Fibroblast of lung (primary cell): ENCODE measurements around the gene KIF19. TPM values are rescaled to one million over a fixed set of nuclear protein-coding genes. Genes with fewer than 3 reads are reported as not detected.

Experiments
- DNase-seq, 2 donors: peaks; one replicate each; pipeline versions ENCODE4 v3.0.0 to v3.0.0-alpha.2; 2010; ENCODE audit warnings: low read depth in 2 of 2
- H2AFZ ChIP-seq: 2 replicates; pipeline ENCODE4 v1.5.1; 2012; ENCODE audit warnings: low read length, control low read depth, inconsistent platforms
- H3K27ac ChIP-seq: 2 replicates; pipeline ENCODE4 v1.5.1; 2011; ENCODE audit warnings: low read length, control low read depth; ENCODE audit not compliant: insufficient read depth
- H3K27me3 ChIP-seq: 2 replicates; pipeline ENCODE4 v1.5.1; 2011; ENCODE audit warnings: mild to moderate bottlenecking, low read length; ENCODE audit not compliant: control insufficient read depth, insufficient read depth
- H3K36me3 ChIP-seq: 2 replicates; pipeline ENCODE4 v1.5.1; 2011; ENCODE audit warnings: low read length; ENCODE audit not compliant: control insufficient read depth, insufficient read depth
- H3K4me1 ChIP-seq: 2 replicates; pipeline ENCODE4 v1.5.1; 2011; ENCODE audit warnings: low read length; ENCODE audit not compliant: control insufficient read depth, insufficient read depth; ENCODE audit errors: extremely low read depth
- H3K4me2 ChIP-seq: 2 replicates; pipeline ENCODE4 v1.5.1; 2011; ENCODE audit warnings: low read length, control low read depth; ENCODE audit not compliant: insufficient read depth; ENCODE audit errors: extremely low read depth
- H3K4me3 ChIP-seq, 4 experiments: fragments of 200-600 bp in 1 of 4; sonication (generic) in 1 of 4; replicated peaks in 1 of 4; 2 replicates each; pipeline ENCODE4 v1.5.1; 2011 to 2016; ENCODE audit warnings: low read length in 4 of 4, low read depth in 3 of 4, mild to moderate bottlenecking in 3 of 4, control low read depth in 2 of 4, inconsistent platforms in 1 of 4, mixed read lengths in 1 of 4; ENCODE audit not compliant: insufficient read depth in 1 of 4; ENCODE audit errors: control extremely low read depth in 1 of 4
- H3K79me2 ChIP-seq: 2 replicates; pipeline ENCODE4 v1.5.1; 2012; ENCODE audit warnings: mild to moderate bottlenecking, low read length, inconsistent platforms; ENCODE audit not compliant: control insufficient read depth, insufficient read depth
- H3K9ac ChIP-seq: 2 replicates; pipeline ENCODE4 v1.5.1; 2011; ENCODE audit warnings: mild to moderate bottlenecking, low read length, control low read depth; ENCODE audit not compliant: insufficient read depth
- H3K9me3 ChIP-seq: 2 replicates; pipeline ENCODE4 v1.5.1; 2012; ENCODE audit warnings: low read depth, low read length; ENCODE audit not compliant: control insufficient read depth, insufficient read depth
- H4K20me1 ChIP-seq: 2 replicates; pipeline ENCODE4 v1.5.1; 2011; ENCODE audit warnings: low read length; ENCODE audit not compliant: control insufficient read depth, insufficient read depth; ENCODE audit errors: extremely low read depth
- CTCF ChIP-seq, 2 donors: IDR thresholded peaks in 1 of 2; conservative IDR thresholded peaks in 1 of 2; 1 replicate in 1 of 2; 2 replicates in 1 of 2; pipeline ENCODE4 v1.5.1; 2011 to 2012; ENCODE audit warnings: low read length in 2 of 2, control low read depth in 1 of 2, inconsistent platforms in 1 of 2, low read depth in 1 of 2, mild to moderate bottlenecking in 1 of 2
- EZH2 ChIP-seq: IDR thresholded peaks from 2 replicates; pipeline ENCODE4 v1.5.1; 2012; ENCODE audit warnings: low read length, control low read depth, mild to moderate bottlenecking; ENCODE audit errors: missing control alignments
- polyA plus RNA-seq, 2 donors: library from polyadenylated mRNA; depleted of rRNA in 1 of 2; stranded (reverse) in 1 of 2; unstranded in 1 of 2; fragments of >200 nt; gene quantifications; 2 replicates each; pipeline ENCODE4 v1.2.1, GENCODE V29; 2011 to 2012; ENCODE audit warnings: missing spikeins in 1 of 2
- total RNA-seq: library from RNA; depleted of rRNA; stranded (reverse); fragments of >200 nt; gene quantifications from 2 replicates; pipeline ENCODE4 v1.2.1, GENCODE V29; 2014

The KIF19 gene
- total and polyA plus RNA-seq, 2 donors (not counting 1 experiment from before 2014, with no cell fraction given), result under 0.01 TPM; not detected in 1

GRCh38 chr17:74392848-74393247, 66.8 kb downstream of the KIF19 start:
- no peak for DNase-seq
- Histone ChIP-seq H3K79me2 (no peaks in the 10 kb centered on the region), H3K4me1 (no peaks in the 10 kb centered on the region), H3K27ac (no peak overlapping the region), H3K4me2 (no peak overlapping the region), H4K20me1 (no peaks in the 10 kb centered on the region), H3K36me3 (no peaks in the 10 kb centered on the region), H3K9me3 (no peaks in the 10 kb centered on the region), H3K4me3 (no peak overlapping the region), H2AFZ (no peak overlapping the region), H3K9ac (no peak overlapping the region), H3K27me3 (no peaks in the 10 kb centered on the region)
- no peak for TF ChIP-seq EZH2
- TF ChIP-seq CTCF (conservative IDR thresholded peaks at IDR 0.05 in 1 of 2, IDR thresholded peaks at IDR 0.05 in 1 of 2; ENCODE audit: low read depth in 1 of 2, low read length in 2 of 2), result no peak

GRCh38 chr17:74393346-74393942, 67.4 kb downstream of the KIF19 start:
- TF ChIP-seq CTCF (conservative IDR thresholded peaks at IDR 0.05 in 1 of 2, IDR thresholded peaks at IDR 0.05 in 1 of 2; ENCODE audit: low read depth in 1 of 2, low read length in 2 of 2) (no peak), EZH2 (no peak)
- Histone ChIP-seq H3K27me3 (no peaks in the 10 kb centered on the region), H3K9ac (no peak overlapping the region), H3K4me2 (no peak overlapping the region), H4K20me1 (no peaks in the 10 kb centered on the region), H3K9me3 (no peaks in the 10 kb centered on the region), H3K79me2 (no peaks in the 10 kb centered on the region), H2AFZ (no peak overlapping the region), H3K36me3 (no peaks in the 10 kb centered on the region), H3K4me3 (no peak overlapping the region), H3K4me1 (no peaks in the 10 kb centered on the region), H3K27ac (no peak overlapping the region)
- peak in 1 of 2 donors; percentile 53 for DNase-seq

- H3K36me3 ChIP-seq, result no peaks in the 10 kb centered on the region
- no peak overlapping the region for H3K4me3 ChIP-seq
- no peak for TF ChIP-seq CTCF (conservative IDR thresholded peaks at IDR 0.05 in 1 of 2, IDR thresholded peaks at IDR 0.05 in 1 of 2; ENCODE audit: low read depth in 1 of 2, low read length in 2 of 2)
- no peak for TF ChIP-seq EZH2
- H3K27ac ChIP-seq, result no peak overlapping the region
- no peaks in the 10 kb centered on the region for H3K9me3 ChIP-seq
- H3K4me2 ChIP-seq, result no peak overlapping the region
- H2AFZ ChIP-seq, result no peak overlapping the region
- H3K79me2 ChIP-seq, result no peaks in the 10 kb centered on the region
- no peaks in the 10 kb centered on the region for H3K4me1 ChIP-seq
- H3K27me3 ChIP-seq, result no peaks in the 10 kb centered on the region
- no peak overlapping the region for H3K9ac ChIP-seq
- DNase-seq, result no peak
- H4K20me1 ChIP-seq, result no peaks in the 10 kb centered on the region
These were observed 68.4 kb downstream of the KIF19 start for GRCh38 chr17:74394275-74394950.
